ENCODE measurements around the gene SH3PXD2A. TPM values are rescaled to one million over a fixed set of nuclear protein-coding genes. Genes with fewer than 3 reads are reported as not detected.

Gene SH3PXD2A
- total and polyA plus RNA-seq, 3 experiments from 2014 or later, result 0.48 to 8.0 (median 7.7) TPM

- CTCF ChIA-PET, result no interaction called here
Observed at GRCh38 chr10:103575416-103576075, 279.8 kb downstream of the SH3PXD2A start.

GRCh38 chr10:103574097-103575061 lies 281.0 kb downstream of the SH3PXD2A start:
- Mint-ChIP-seq H3K27me3 (peaks cover 10 to 13% of the 10 kb centered on the region in 2 donors), H3K4me1 (no peaks in the 10 kb centered on the region), H3K36me3 (no peaks in the 10 kb centered on the region), H3K4me3 (no peak overlapping the region), H3K9me3 (no peaks in the 10 kb centered on the region), H3K27ac (no peak overlapping the region)
- Histone ChIP-seq H3K36me3 (ENCODE audit: insufficient read depth, low read length) (no peaks in the 10 kb centered on the region), H3K27ac (ENCODE audit: low read depth, low read length) (no peak overlapping the region), H3K9me3 (ENCODE audit: low read length) (no peaks in the 10 kb centered on the region), H3K27me3 (ENCODE audit: insufficient read depth, low read length, poor library complexity, severe bottlenecking) (no peaks in the 10 kb centered on the region), H3K4me3 (ENCODE audit: low read length) (no peak overlapping the region), H3K4me1 (ENCODE audit: insufficient read depth, low read length) (no peaks in the 10 kb centered on the region)
- ChIA-PET CTCF (no interaction called here), POLR2A (no interaction called here)
- DNase-seq, result no peak

More at GRCh38 chr10:103575416-103576075, 279.8 kb downstream of the SH3PXD2A start:
- POLR2A ChIA-PET, result no interaction called here
- no peak overlapping the region for H3K27ac ChIP-seq (ENCODE audit: low read depth, low read length)
- no peak for DNase-seq
- Mint-ChIP-seq H3K27me3 (peaks cover 10 to 13% of the 10 kb centered on the region in 2 donors), H3K9me3 (no peaks in the 10 kb centered on the region), H3K36me3 (no peaks in the 10 kb centered on the region), H3K4me3 (no peak overlapping the region), H3K4me1 (no peaks in the 10 kb centered on the region), H3K27ac (no peak overlapping the region)
- no peak overlapping the region for H3K4me3 ChIP-seq (ENCODE audit: low read length)
- H3K9me3 ChIP-seq (ENCODE audit: low read length), result no peaks in the 10 kb centered on the region
- H3K4me1 ChIP-seq (ENCODE audit: insufficient read depth, low read length), result no peaks in the 10 kb centered on the region
- no peaks in the 10 kb centered on the region for H3K36me3 ChIP-seq (ENCODE audit: insufficient read depth, low read length)
- no peaks in the 10 kb centered on the region for H3K27me3 ChIP-seq (ENCODE audit: insufficient read depth, low read length, poor library complexity, severe bottlenecking)

GRCh38 chr10:103573205-103573487 lies 282.2 kb downstream of the SH3PXD2A start:
- H3K36me3 Mint-ChIP-seq, result no peaks in the 10 kb centered on the region
- no peaks in the 10 kb centered on the region for H3K9me3 ChIP-seq (ENCODE audit: low read length)
- no peak overlapping the region for H3K27ac Mint-ChIP-seq
- CTCF ChIA-PET, result no interaction called here
- H3K4me3 ChIP-seq (ENCODE audit: low read length), result no peak overlapping the region
- H3K36me3 ChIP-seq (ENCODE audit: insufficient read depth, low read length), result no peaks in the 10 kb centered on the region
- H3K27ac ChIP-seq (ENCODE audit: low read depth, low read length), result no peak overlapping the region
- POLR2A ChIA-PET, result no interaction called here
- no peaks in the 10 kb centered on the region for H3K4me1 Mint-ChIP-seq
- no peak for DNase-seq
- H3K27me3 Mint-ChIP-seq, result peaks cover 10 to 13% of the 10 kb centered on the region in 2 donors
- no peaks in the 10 kb centered on the region for H3K4me1 ChIP-seq (ENCODE audit: insufficient read depth, low read length)
- H3K9me3 Mint-ChIP-seq, result no peaks in the 10 kb centered on the region
- H3K4me3 Mint-ChIP-seq, result no peak overlapping the region
- no peaks in the 10 kb centered on the region for H3K27me3 ChIP-seq (ENCODE audit: insufficient read depth, low read length, poor library complexity, severe bottlenecking)

GRCh38 chr10:103572347-103573204 lies 282.8 kb downstream of the SH3PXD2A start:
- ChIA-PET CTCF (no interaction called here), POLR2A (no interaction called here)
- Histone ChIP-seq H3K4me1 (ENCODE audit: insufficient read depth, low read length) (no peaks in the 10 kb centered on the region), H3K27ac (ENCODE audit: low read depth, low read length) (no peak overlapping the region), H3K4me3 (ENCODE audit: low read length) (no peak overlapping the region), H3K36me3 (ENCODE audit: insufficient read depth, low read length) (no peaks in the 10 kb centered on the region), H3K9me3 (ENCODE audit: low read length) (no peaks in the 10 kb centered on the region), H3K27me3 (ENCODE audit: insufficient read depth, low read length, poor library complexity, severe bottlenecking) (no peaks in the 10 kb centered on the region)
- H3K9me3 Mint-ChIP-seq, result no peaks in the 10 kb centered on the region
- H3K4me3 Mint-ChIP-seq, result no peak overlapping the region
- no peak for DNase-seq
- peaks cover 10 to 13% of the 10 kb centered on the region in 2 donors for H3K27me3 Mint-ChIP-seq
- H3K36me3 Mint-ChIP-seq, result no peaks in the 10 kb centered on the region
- H3K27ac Mint-ChIP-seq, result no peak overlapping the region
- H3K4me1 Mint-ChIP-seq, result no peaks in the 10 kb centered on the region

GRCh38 chr10:103571656-103571975 lies 283.8 kb downstream of the SH3PXD2A start:
- no peak for DNase-seq
- no peaks in the 10 kb centered on the region for H3K4me1 ChIP-seq (ENCODE audit: insufficient read depth, low read length)
- H3K9me3 ChIP-seq (ENCODE audit: low read length), result no peaks in the 10 kb centered on the region
- POLR2A ChIA-PET, result no interaction called here
- H3K27ac Mint-ChIP-seq, result no peak overlapping the region
- no peaks in the 10 kb centered on the region for H3K36me3 Mint-ChIP-seq
- no peaks in the 10 kb centered on the region for H3K9me3 Mint-ChIP-seq
- CTCF ChIA-PET, result no interaction called here
- no peak overlapping the region for H3K4me3 Mint-ChIP-seq
- peaks cover 10 to 13% of the 10 kb centered on the region in 2 donors for H3K27me3 Mint-ChIP-seq
- H3K36me3 ChIP-seq (ENCODE audit: insufficient read depth, low read length), result no peaks in the 10 kb centered on the region
- no peak overlapping the region for H3K4me3 ChIP-seq (ENCODE audit: low read length)
- H3K4me1 Mint-ChIP-seq, result no peaks in the 10 kb centered on the region
- no peaks in the 10 kb centered on the region for H3K27me3 ChIP-seq (ENCODE audit: insufficient read depth, low read length, poor library complexity, severe bottlenecking)
- H3K27ac ChIP-seq (ENCODE audit: low read depth, low read length), result no peak overlapping the region

- Mint-ChIP-seq H3K4me3 (no peak overlapping the region), H3K27me3 (peaks cover 10 to 13% of the 10 kb centered on the region in 2 donors), H3K27ac (no peak overlapping the region), H3K36me3 (no peaks in the 10 kb centered on the region), H3K9me3 (no peaks in the 10 kb centered on the region), H3K4me1 (no peaks in the 10 kb centered on the region)
- no peaks in the 10 kb centered on the region for H3K4me1 ChIP-seq (ENCODE audit: insufficient read depth, low read length)
- no peaks in the 10 kb centered on the region for H3K36me3 ChIP-seq (ENCODE audit: insufficient read depth, low read length)
- no peak overlapping the region for H3K27ac ChIP-seq (ENCODE audit: low read depth, low read length)
- no peak overlapping the region for H3K4me3 ChIP-seq (ENCODE audit: low read length)
- CTCF ChIA-PET, result no interaction called here
- H3K27me3 ChIP-seq (ENCODE audit: insufficient read depth, low read length, poor library complexity, severe bottlenecking), result no peaks in the 10 kb centered on the region
- POLR2A ChIA-PET, result no interaction called here
- no peak for DNase-seq
- H3K9me3 ChIP-seq (ENCODE audit: low read length), result no peaks in the 10 kb centered on the region
Observed at GRCh38 chr10:103570844-103571655, 284.3 kb downstream of the SH3PXD2A start.

GRCh38 chr10:103569896-103570295 lies 285.5 kb downstream of the SH3PXD2A start:
- CTCF ChIA-PET, result no interaction called here
- Mint-ChIP-seq H3K27ac (no peak overlapping the region), H3K9me3 (no peaks in the 10 kb centered on the region), H3K27me3 (peaks cover 10 to 13% of the 10 kb centered on the region in 2 donors), H3K4me1 (no peaks in the 10 kb centered on the region), H3K4me3 (no peak overlapping the region), H3K36me3 (no peaks in the 10 kb centered on the region)
- H3K4me1 ChIP-seq (ENCODE audit: insufficient read depth, low read length), result no peaks in the 10 kb centered on the region
- no peaks in the 10 kb centered on the region for H3K36me3 ChIP-seq (ENCODE audit: insufficient read depth, low read length)
- no peak for DNase-seq
- H3K27me3 ChIP-seq (ENCODE audit: insufficient read depth, low read length, poor library complexity, severe bottlenecking), result no peaks in the 10 kb centered on the region
- no peak overlapping the region for H3K4me3 ChIP-seq (ENCODE audit: low read length)
- no peak overlapping the region for H3K27ac ChIP-seq (ENCODE audit: low read depth, low read length)
- POLR2A ChIA-PET, result no interaction called here
- H3K9me3 ChIP-seq (ENCODE audit: low read length), result no peaks in the 10 kb centered on the region

Measured in CD8-positive, alpha-beta memory T cell (primary cell).